NCI-H2227 treated with DMSO at 0.1 percent for 48 hours (cell line): ENCODE results near the gene SUDS3.
"Not testable (repeated sequence)": the region's sequence is repeated elsewhere in the genome, so short reads cannot be mapped to it uniquely, and the experiment has no call there.

ENCODE experiments used
- DNase-seq: peaks from one replicate; lab custom pipeline; 2025; lab: John Stamatoyannopoulos, UW

Gene SUDS3, protein sequence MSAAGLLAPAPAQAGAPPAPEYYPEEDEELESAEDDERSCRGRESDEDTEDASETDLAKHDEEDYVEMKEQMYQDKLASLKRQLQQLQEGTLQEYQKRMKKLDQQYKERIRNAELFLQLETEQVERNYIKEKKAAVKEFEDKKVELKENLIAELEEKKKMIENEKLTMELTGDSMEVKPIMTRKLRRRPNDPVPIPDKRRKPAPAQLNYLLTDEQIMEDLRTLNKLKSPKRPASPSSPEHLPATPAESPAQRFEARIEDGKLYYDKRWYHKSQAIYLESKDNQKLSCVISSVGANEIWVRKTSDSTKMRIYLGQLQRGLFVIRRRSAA

DNA sequence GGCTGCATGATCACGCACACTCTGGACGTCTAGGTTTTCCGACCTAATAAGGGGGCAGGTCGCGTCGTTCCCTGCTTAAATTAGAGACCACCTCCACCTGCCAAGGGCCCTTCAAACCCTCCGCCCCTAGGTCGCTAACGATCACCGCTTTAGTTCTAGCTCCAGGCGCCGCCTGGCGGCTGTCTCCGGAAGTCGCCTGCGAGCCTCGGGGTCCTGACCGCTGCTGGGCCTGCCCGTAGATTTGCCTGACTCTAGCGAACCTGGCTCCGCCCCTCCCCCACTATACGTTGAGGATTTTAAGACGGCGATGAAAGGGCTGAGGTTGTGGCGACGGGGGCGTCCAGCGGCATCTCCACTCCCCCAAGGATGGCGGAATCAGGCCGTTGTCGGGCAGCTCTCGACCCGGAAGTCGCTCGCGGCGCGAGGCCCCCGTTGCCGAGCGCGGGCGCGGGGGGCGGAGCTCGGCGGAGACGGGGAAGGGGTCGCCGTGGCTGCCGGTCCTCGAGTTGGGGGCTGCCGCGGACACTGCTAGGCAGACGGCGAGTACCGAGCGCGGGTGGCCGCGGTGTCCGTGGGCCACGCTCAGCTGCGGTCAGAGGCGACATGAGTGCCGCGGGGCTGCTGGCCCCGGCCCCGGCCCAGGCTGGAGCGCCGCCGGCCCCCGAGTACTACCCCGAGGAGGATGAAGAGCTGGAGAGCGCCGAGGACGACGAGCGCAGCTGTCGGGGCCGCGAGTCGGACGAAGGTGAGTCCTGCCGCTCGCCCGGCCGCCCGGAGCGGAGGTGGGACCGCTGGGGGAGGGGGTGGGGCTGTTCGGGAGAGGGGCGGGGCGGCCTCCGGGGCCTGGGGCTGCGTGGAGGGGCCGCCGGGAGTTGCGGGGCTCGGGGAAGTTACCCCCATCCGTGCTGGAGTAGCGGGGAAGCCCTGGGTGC is at the start of gene SUDS3:
SUDS3 (plus strand) TSS at position 467 of the 932 bp plus-strand sequence; CDS start at position 604, 137 bp downstream.
- DNase-seq: peak; percentile 94

DNA sequence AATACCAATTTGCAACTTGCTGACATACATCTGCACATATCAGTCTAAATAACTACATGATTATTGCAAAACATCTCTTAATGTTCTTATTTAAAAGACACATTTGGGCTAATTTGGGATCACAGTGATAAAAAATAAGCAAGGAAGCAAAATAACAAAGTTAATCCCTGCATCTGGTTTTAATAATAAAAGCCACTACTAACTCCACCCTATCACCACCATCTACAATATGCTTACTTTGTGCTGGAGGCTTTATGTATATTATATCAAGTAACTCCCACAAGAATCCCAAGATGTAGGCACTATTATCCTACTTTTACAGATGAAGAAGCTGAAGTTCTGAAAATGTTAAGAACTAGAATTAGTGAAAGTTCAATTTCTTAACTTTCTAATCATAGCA is 49.4 kb upstream of the SUDS3 start:
- no peak for DNase-seq

GRCh38 chr12:118327391-118327790 is 49.0 kb upstream of the SUDS3 start:
- DNase-seq: no peak

DNA sequence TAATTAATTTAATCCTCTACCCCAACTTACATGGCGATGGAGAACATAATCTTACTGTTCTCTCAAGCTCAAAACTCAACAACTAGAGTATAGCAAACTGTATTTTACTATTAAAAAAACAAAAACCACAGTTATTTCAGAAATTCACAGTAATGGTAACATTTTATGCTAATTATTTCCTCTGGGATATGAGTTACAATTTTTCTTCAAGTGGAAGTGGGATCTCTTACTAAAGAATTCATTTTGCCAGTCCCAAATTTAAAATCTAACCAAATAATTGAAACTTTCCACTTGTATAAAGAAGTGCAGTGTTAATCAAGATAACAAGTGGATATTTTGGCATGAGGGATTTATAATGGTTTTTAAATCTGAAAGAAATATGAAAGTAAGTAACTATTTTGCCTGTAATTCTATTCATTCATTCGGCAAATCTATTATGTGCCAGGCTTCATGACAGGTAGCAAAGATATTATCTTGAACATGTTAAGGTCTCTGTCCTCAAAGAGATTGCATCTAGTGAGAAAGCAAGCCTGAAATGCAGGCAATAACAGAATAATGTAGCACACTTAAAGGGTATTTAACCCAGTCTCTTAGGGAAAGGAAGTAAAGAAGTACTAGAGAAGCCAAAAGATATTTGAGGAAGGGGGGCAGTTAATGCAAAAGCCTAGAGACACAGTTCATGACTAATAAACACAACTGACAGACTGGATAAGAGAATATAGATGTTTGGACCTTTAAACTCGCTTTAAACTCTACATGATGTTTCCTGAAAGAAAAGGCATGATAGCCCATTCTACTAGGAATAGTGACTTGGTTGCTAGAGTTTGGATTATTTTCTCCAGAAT is 47.6 kb upstream of the SUDS3 start:
- DNase-seq: no peak

DNA sequence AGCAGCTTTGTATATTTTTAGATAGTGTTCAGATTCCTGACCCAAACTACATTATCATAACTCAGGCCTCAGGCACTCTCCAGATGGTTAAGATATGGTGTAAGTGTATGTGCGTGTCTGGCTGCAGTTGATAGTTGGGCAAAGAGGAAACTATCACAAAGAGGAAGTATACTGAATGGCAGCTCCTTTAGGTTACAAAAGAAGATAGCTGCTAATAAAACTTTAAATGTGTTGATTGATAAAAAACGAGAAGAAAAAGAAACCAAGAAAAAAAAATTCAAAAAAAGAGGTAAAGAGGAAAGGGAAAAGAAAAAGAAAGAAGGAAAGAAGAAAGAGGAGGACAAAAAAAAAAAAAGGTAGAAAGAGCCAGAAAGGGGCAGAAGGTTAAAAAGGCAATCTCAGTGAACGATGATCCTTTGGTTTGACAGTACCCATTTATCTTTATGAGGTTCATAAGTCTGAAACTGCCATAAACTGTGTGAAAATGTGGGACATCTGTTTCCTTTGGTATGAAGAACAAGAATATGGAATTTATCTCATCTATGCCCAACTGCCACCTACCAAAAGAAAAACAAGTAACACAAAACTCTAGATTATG is 45.8 kb upstream of the SUDS3 start:
- DNase-seq: no peak

GRCh38 chr12:118332511-118332910 is 43.8 kb upstream of the SUDS3 start:
- DNase-seq: no peak

- no peak for DNase-seq
Observed at GRCh38 chr12:118334241-118334640, 42.1 kb upstream of the SUDS3 start.

GRCh38 chr12:118334939-118335567 is 41.3 kb upstream of the SUDS3 start:
- DNase-seq: no peak

DNA sequence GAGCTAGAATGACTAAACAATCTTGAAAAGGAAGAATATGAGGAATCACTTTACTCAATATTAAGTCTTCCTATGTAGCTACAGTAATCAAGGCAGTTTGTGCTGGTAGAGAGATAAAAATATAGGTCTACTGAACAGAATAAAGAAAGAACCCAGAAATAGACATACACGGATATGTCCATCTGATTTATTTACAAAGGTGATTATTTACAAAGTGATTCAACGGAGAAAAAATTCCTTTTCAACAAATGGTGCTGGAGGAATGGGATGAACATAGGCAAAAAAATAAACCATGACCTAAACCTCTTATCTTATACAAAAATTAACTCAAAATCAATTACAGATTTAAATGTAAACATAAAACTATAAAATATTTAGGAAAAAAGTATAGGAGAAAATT is 40.2 kb upstream of the SUDS3 start:
- DNase-seq: no peak

- no peak for DNase-seq
Observed at GRCh38 chr12:118337194-118337838, 39.0 kb upstream of the SUDS3 start.

DNA sequence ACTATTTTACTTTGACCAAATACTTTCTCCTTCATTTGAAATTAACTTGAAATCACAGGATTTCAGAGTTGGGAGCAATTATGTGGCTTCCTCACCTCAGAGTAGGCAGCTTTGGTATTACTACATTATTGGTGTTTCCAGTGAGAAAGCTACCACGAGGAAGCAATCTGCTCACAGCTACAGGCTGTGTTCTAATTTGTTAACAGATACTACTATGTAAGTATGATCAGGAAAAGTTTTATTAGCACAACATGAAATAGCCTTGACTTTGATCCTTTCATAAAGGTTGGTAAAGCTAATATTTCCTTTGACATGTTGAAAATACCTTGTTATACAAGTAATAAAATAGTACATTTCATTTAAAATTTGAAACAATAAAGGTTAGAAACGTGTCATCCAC is 34.3 kb upstream of the SUDS3 start:
- DNase-seq: no peak

DNA sequence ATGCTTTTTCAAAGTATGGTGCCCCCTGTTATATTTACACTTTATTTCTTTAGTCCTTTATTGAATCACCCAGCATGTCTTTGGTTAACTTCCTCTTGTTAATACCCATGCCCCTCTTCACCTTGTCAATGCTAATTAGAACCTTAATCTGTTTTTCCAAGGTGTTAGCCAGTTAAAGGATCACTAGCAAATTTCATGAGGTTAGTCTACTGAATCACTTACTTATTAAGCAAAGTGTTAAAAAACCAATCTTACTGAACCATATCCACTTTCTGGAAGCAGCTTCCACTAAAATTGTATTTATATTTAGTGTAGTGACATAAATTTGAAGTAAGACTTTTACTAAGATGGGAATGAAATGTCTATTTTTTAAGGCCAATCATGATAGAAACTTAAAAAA is 31.5 kb upstream of the SUDS3 start:
- no peak for DNase-seq

DNA sequence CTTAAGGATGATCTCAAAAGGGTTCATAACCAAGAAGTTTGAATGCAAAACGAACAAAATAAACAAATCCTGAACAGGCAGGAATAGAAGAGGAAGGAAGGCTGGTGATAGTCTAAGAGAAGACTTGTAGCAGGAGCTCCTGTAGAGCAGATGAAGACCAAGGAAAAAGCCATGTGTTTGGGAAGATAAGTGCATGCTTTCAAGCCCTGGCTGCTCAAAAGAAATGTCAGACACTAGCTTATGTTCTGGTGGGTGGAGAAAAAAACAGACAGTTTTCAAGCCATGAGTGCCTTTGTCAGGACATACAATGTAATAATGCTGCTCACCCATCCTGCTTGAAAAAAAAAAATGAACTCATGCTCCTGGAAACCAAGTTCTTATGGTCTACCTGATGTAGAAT is 31.0 kb upstream of the SUDS3 start:
- DNase-seq: no peak

GRCh38 chr12:118346895-118347294 is 29.5 kb upstream of the SUDS3 start:
- DNase-seq: no peak

- no peak for DNase-seq
Observed at GRCh38 chr12:118347916-118348315, 28.4 kb upstream of the SUDS3 start.

DNA sequence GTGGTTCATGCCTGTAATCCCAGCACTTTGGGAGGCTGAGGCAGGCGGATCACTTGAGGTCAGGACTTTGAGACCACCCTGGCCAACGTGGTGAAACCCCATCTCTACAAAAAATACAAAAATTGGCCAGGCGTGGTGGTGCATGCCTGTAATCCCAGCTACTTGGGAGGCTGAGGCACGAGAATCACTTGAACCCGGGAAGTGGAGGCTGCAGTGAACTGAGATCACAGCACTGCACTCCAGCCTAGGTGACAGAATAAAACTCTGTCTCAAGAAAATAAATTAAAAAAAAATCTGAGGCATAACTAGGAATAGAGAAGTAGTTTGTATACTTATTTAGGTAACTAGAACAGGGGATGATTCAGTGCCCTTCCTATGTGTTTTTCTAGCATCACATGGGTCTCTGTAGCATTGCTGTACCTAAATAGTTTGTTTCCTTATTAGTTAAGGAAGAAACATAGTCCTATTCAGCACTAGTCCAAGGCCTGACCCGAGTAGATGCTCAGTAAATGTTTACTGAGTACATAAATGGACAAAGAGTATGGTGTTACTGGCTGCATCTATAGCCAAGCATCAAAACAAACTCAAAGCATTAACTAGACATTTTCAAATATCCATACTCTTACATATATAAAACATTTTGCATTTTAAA is 25.3 kb upstream of the SUDS3 start:
- DNase-seq: no peak

GRCh38 chr12:118353721-118354120 is 22.6 kb upstream of the SUDS3 start:
- DNase-seq: no peak

DNA sequence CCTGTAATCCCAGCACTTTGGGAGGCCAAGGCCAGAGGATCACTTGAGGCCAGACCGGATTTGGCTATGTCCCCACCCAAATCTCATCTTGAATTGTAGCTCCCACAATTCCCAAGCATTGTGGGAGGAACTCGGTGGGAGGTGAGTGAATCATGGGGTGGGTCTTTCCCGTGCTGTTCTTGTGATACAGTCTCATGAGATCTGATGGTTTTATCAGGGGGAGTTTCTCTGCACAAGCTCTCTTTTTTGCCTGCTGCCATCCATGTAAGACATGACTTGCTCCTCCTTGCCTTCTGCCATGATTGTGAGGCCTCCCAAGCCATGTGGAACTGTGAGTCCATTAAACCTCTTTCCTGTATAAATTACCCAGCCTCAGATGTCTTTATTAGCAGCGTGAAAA is 21.9 kb upstream of the SUDS3 start:
- DNase-seq: not testable (repeated sequence)

DNA sequence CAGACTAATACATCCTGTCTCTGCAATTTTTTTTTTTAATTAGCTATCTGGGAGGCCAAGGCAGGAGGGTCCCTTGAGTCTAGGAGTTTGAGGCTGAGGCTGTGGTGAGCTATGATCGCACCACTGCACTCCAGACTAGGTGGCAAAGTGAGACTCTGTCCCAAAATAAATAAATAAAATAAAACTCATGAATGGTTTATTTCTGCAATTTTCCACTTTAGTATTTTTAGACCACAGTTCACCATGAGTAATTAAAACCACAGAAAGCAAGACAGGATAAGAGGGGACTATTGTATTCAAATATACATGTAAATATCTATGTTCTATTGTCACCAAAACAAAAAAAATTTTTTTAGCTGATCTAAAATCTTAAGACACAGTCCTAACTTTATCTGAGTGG is 21.5 kb upstream of the SUDS3 start:
- DNase-seq: no peak

DNA sequence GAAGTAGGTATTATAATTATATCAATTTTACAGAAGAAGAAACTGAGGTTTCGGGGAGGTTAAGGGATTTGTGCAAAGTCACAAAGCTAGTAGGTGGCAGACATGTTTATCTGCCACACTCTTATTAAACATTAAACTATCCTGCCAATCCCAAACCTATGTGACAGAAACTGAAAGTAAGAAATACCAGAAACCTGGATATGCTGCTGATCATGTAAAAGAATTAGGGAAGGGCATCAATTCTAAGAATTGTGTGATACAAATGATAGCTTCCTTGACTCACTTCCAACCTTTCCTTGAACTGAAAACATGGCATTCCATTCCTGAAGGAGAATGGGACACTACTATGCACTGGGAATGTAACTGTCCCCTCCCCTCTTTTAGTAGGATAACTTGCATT is 20.5 kb upstream of the SUDS3 start:
- DNase-seq: no peak
